HG03432 (cell line): ENCODE measurements around the gene TENT4A.

ENCODE experiments used
- ATAC-seq: cut with Tn5 transposase; IDR thresholded peaks from one replicate; pipeline ENCODE4 v1.9.1; 2021; ENCODE audit warnings: mild to moderate bottlenecking, moderate library complexity; ENCODE audit not compliant: unreplicated experiment

The TENT4A gene

GRCh38 chr5:6750142-6750840, 37.1 kb downstream of the TENT4A start:
- ATAC-seq: no peak

GRCh38 chr5:6750951-6751685, 37.9 kb downstream of the TENT4A start:
- ATAC-seq: no peak

GRCh38 chr5:6752236-6752635, 39.0 kb downstream of the TENT4A start:
- ATAC-seq: no peak

DNA sequence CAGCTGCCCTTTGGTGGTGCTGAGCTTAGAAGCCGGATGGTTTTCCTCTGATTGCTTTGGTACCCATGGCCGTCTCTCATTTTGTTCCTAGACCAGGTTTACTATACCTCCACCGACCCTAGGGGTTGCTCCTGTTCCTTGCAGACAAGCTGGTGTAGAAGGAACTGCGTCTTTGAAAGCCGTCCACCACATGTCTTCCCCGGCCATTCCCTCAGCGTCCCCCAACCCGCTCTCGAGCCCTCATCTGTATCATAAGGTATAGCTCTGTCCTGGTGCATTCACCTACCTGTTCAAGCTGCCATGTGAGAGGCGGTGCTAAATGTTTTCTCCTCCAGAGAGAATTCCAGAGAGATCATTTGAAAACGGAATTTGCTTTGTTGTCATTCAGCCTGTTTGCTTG, 39.5 kb downstream of the TENT4A start:
- ATAC-seq: no peak

GRCh38 chr5:6753851-6754250, 40.6 kb downstream of the TENT4A start:
- no peak for ATAC-seq

DNA sequence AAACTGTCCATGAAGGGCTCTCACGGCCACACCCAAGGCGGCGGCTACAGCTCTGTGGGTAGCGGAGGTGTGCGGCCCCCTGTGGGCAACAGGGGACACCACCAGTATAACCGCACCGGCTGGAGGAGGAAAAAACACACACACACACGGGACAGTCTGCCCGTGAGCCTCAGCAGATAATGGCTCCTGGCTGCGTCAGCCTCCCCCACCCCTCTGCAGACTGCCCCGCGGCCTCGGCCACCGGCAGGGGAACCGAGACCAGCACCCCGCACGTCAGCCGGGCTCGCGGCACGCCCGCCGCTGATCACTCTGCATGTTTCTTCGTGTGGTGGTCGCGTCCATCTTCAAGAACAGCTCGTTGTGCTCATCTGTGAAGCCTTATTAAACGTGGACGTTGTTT, 41.5 kb downstream of the TENT4A start:
- ATAC-seq: peak; percentile 69

DNA sequence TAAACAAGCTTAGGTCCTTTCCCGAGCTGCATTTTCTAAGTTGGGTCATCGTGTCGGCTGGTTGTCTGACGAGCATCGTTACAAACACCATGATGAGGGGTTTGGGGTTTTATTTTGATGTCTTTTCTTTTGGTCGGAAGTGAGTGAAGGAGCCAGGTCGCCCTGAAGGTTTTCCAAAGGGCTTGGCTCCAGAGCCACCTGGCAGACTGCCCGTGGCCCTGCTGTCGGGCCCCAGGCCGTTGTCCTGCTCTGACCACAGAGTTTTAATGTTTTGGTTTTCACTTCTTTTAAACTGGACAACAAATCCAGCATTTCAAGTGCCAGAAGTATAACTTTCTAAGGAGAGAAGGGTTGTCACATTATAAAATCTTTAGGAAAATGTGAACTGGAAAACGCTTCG, 42.3 kb downstream of the TENT4A start:
- ATAC-seq: no peak

DNA sequence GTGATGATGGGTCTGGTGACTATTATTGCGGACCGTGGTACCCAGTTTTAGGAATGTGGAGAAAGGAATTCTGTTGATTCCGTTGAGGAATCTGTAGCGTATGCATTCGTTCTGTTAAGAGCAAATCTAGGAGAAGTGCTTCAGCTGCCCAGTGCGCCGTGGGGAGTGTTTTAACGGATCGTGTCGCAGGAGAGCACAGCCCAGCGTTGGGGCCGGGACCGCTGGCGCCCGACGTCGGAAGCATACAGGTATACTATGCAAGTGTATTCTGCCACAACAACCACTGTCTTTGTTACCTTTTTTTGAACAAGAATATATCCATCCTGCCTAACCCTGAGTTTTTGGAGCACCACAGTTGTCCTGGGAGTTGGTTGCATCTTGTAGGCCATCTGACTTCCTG, 42.7 kb downstream of the TENT4A start:
- ATAC-seq: no peak

GRCh38 chr5:6757414-6757969, 44.3 kb downstream of the TENT4A start:
- ATAC-seq: no peak

DNA sequence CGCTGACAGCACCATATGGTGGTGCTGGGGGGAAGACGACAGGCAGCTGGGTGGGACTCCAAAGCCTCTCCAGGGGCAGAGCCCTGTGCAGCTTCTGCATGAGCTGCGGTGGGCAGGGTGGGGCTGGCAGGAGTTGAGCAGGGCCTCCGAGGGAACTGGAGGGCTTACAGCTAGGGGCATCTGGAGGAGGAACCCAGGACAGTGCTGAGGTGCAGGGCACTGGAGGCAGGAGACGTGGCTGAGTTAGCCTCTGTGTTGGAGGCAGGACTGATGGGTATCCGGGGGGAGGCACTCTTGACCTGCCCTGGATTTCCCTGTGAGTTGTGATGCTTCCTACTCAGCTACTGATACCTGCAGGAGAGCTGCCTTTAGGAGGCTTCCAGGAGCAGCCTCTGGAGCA, 45.0 kb downstream of the TENT4A start:
- ATAC-seq: no peak

DNA sequence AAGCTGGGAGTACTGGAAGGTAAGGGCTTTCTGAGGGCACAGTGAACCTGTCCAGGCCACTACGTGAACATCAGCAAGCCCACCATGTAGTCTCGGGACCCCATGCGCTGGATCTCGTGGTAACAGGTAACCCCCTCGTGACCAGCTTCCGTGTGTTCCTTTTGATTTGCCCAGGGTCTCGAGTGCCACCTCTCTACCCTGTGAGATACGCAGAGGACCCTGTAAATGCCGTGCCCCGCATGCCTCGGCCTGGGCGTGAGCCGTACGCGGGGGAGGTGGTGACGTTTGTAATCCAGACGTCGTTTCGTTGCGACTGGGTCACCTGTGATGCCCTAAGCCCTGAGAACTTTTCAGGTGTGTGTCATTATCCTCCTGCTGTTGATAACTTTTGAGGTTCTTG, 45.5 kb downstream of the TENT4A start:
- no peak for ATAC-seq

- ATAC-seq: no peak
Measured at GRCh38 chr5:6759401-6759800, 46.2 kb downstream of the TENT4A start.

DNA sequence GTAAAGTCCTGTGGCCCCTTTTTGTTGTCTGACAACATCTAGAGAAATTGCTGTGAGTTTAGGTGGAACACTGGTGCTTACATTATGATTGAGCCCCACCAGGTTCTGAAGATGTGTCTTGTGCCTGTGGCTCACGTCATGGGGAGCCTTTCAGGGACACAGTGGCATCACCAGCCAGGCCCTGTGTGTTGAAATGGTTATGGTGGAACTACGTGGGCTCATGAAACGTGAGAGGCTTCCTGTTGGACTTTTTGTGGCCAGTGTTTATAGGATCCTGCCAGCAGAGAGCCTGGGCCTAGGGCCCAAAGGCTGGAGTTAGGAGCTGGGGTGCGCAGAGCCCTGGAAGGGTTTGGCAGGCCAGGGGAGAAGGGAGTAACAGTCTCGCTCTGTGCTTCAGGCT, 46.8 kb downstream of the TENT4A start:
- ATAC-seq: no peak

- no peak for ATAC-seq
Measured at GRCh38 chr5:6760686-6761085, 47.5 kb downstream of the TENT4A start.

DNA sequence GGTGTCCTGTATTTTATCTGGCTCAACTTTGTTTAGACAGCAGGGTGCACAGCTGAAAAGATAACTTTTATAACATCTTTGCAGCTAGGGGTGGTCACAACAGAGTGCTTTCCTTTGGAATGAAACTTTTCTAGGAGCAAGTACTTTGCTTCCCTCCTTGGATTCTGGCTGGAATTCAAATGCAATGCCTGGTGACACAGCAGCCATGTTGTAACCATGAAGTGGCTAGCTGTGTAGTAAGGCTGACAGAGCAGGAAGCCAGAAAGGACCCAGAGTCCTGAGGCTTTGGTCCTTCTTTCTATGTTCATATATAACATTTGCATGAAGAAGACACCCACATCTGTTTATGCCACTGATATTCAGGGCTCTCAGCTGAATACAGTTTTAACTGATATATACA, 48.1 kb downstream of the TENT4A start:
- no peak for ATAC-seq

DNA sequence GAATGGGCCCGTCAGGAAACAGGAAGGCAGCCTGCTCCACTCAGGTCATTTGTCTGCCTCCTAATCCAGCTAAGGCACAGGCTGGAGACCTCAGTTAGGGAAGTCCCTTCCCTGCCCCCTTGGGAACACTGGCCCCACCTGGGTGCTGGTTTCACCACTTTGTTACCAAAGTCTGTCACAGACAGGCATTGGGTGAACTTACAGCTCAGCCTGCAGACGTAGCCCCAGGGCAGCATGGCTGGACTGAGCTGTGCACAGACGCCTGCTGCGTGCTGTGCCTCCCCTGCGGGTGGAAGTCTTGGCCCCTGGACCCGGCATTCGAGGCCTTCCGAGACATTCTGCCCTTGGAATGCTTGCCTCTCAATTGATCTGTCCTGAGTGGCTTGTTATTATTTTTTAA, 48.9 kb downstream of the TENT4A start:
- no peak for ATAC-seq

DNA sequence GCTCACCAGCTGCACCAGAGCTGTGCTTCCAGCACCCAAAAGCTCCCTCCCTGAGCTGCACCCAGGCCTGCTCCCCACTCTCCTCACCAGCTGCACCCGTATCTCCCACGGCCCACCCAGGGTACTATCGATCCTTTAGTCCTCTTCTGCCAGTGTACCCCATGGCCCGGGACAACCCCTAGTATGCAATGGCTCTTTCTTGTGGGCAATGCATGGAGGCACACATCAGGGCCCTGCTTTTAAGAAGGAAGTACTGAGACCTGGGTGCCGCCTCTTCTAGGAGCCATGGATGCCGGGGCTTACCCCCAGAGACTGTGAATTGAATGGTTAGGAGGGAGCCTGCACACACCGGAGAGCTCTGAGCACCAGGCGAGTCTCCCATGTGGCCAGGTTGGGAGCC, 49.5 kb downstream of the TENT4A start:
- ATAC-seq: no peak

DNA sequence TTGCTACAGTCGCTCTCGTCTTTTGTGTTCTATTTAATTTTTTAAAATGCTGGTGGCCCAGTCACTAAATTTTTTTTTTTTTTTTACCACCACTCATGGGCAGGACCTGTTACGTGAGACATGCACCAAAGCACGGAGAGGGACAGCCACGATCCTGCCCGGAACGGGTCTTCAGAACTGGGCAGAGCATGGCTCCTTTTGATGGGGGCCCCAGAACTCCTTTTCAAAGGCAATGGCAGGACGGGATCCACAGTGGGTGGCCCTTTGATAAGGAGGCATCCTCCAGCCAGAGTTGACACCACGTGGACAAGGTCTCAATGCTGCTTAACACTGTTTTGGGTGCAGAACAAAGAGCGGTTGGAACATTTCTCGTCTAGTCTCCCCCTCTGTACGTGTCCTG, 50.0 kb downstream of the TENT4A start:
- no peak for ATAC-seq

DNA sequence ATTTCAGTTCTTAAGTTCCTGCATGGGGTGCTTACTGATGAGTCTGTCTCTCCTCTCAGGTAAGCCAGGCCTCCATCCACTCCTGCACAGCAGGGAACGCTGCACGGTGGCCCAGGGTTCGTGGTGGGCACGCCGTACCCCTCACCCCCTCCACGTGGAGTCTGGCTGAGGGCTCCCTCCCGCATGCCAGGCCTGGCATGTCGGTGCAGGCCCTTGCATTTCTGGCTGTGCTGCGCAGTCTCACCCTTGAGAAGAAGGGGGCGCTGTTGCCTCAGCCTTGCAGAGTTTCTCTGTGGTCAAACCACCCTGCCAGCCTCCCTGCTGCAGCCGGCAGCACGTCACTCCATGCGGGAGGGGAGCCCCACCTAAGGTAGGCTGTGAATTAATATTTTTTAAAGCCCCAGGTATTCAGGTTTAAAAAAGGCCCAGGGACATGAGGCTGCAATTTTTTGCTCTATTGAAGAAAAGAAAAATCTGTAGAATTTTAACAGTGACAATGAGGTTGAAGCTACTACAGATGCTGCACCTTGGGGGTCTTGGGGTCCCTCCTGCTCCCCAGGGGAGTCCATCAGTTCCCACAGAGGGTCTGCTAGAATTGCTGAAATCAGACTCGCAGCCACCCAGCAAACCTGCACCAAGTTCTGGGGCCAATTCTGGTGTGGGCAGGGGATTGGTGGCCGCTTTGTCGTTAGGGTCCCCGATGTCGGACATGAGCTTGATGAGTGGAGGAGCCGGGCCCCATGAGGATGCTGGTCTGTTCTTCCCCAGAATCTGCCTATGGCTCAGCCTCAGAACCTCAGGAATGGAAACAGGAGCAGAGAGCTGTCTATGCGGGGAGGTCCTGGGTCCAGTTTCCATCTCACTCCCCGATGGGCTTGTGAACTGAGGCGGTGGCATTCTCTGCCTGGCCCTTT, 52.6 kb downstream of the TENT4A start:
- ATAC-seq: peak; percentile 89

GRCh38 chr5:6766604-6767093, 53.4 kb downstream of the TENT4A start:
- ATAC-seq: peak; percentile 57

GRCh38 chr5:6767481-6768063, 54.3 kb downstream of the TENT4A start:
- ATAC-seq: no peak
